Right lobe of liver (tissue), 6 donors: ENCODE measurements around the gene PPP2R5A. TPM values are rescaled to one million over a fixed set of nuclear protein-coding genes. Genes with fewer than 3 reads are reported as not detected.

Experiments used
- ATAC-seq, 4 donors: fragments of 200-7000 bp; cut with Tn5 transposase; one replicate each; pipeline ENCODE4 v1.9.1; 2020; ENCODE audit warnings: mild to moderate bottlenecking in 4 of 4, moderate library complexity in 4 of 4
- DNase-seq, 3 donors: peaks; one replicate each; pipeline ENCODE4 v3.0.0-alpha.2; 2020
- H3K27ac ChIP-seq, 3 donors: fragments of 200-600 bp; one replicate each; pipeline ENCODE4 v1.8.0; 2022
- H3K27me3 ChIP-seq, 2 donors: fragments of 200-600 bp; one replicate each; pipeline ENCODE4 v1.8.0; 2022
- H3K36me3 ChIP-seq, 4 donors: fragments of 200-600 bp; sonication (generic) in 1 of 4; one replicate each; pipeline versions ENCODE4 v1.5.1 to v1.8.0; 2017 to 2022; ENCODE audit warnings: control low read depth in 1 of 4
- H3K4me1 ChIP-seq, 4 donors: fragments of 200-600 bp; sonication (generic) in 1 of 4; one replicate each; pipeline versions ENCODE4 v1.5.1 to v1.8.0; 2017 to 2022; ENCODE audit warnings: control low read depth in 1 of 4
- H3K4me3 ChIP-seq, 3 donors: fragments of 200-600 bp; one replicate each; pipeline ENCODE4 v1.8.0; 2022
- H3K9me3 ChIP-seq, 4 donors: fragments of 200-600 bp; sonication (generic) in 1 of 4; one replicate each; pipeline versions ENCODE4 v1.5.1 to v1.8.0; 2017 to 2022; ENCODE audit warnings: control low read depth in 1 of 4
- POLR2A ChIP-seq: fragments of 450-650 bp; IDR thresholded peaks from one replicate; pipeline ENCODE4 v1.6.1; 2017; ENCODE audit warnings: antibody characterized with exemption, mild to moderate bottlenecking
- WGBS: methylation state at CpG from one replicate; pipeline ENCODE4 v1.1.6; 2018; ENCODE audit warnings: low coverage, low lambda C conversion rate; ENCODE audit not compliant: insufficient coverage; ENCODE audit errors: missing lambda C conversion rate; 5-methylcytosine and 5-hydroxymethylcytosine counted together
- intact Hi-C, 2 donors: fragments of 100-400 bp; cut with DNase I; formaldehyde crosslinking; loops; one replicate each; pipeline versions ENCODE4 v1.11.2 to v1.14.1; 2022
- total RNA-seq, 6 experiments: library from RNA; depleted of rRNA in 2 of 6; stranded (reverse); fragments of >200 nt in 2 of 6; fragmentation: NEBNext Ultra II Directional in 3 of 6; extraction: Animal tissue kit (Norgen Biotek cat#: 25700) in 3 of 6; gene quantifications; one replicate each; pipeline versions ENCODE4 v1.1.0 to v1.2.4, GENCODE V29; 2016 to 2023
- TF ChIP-seq, protein P1 (sequence below), 4 donors: fragments of 200-600 bp in 3 of 4; fragments of 450-650 bp in 1 of 4; IDR thresholded peaks; one replicate each; pipeline versions ENCODE4 v1.5.1 to v1.8.0; 2016 to 2022; ENCODE audit warnings: antibody characterized with exemption in 4 of 4, mild to moderate bottlenecking in 2 of 4
- donor health status: DM: no; HTN: yes; CAD: no.
- donor health status: DM: no; HTN: no; CAD: no.
- donor health status: DM: no; HTN: no; CAD: no.
- donor health status: DM: no; HTN: yes; CAD: no.
- donor health status: DM: no; HTN: yes; CAD: no.

The PPP2R5A gene
- total RNA-seq, 6 experiments from 2014 or later, result 28.5 to 57.2 (median 33.3) TPM

- H3K9me3 ChIP-seq, result no peaks in the 10 kb centered on the region
- H3K36me3 ChIP-seq, result no peaks in the 10 kb centered on the region
- no peak for ATAC-seq
- TF ChIP-seq, protein P1, sequence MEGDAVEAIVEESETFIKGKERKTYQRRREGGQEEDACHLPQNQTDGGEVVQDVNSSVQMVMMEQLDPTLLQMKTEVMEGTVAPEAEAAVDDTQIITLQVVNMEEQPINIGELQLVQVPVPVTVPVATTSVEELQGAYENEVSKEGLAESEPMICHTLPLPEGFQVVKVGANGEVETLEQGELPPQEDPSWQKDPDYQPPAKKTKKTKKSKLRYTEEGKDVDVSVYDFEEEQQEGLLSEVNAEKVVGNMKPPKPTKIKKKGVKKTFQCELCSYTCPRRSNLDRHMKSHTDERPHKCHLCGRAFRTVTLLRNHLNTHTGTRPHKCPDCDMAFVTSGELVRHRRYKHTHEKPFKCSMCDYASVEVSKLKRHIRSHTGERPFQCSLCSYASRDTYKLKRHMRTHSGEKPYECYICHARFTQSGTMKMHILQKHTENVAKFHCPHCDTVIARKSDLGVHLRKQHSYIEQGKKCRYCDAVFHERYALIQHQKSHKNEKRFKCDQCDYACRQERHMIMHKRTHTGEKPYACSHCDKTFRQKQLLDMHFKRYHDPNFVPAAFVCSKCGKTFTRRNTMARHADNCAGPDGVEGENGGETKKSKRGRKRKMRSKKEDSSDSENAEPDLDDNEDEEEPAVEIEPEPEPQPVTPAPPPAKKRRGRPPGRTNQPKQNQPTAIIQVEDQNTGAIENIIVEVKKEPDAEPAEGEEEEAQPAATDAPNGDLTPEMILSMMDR (IDR thresholded peaks at IDR 0.05), result no peak
- no peak for TF ChIP-seq POLR2A
- H3K27me3 ChIP-seq, result no peaks in the 10 kb centered on the region
- WGBS, result 83% methylated on average over 2 of the region's 2 CpGs
- no peak overlapping the region for H3K27ac ChIP-seq
- peaks cover 0 to 12% (median 0%) of the 10 kb centered on the region in 4 donors for H3K4me1 ChIP-seq
- intact Hi-C loops, result no loop called here
- DNase-seq, result no peak
- H3K4me3 ChIP-seq, result no peak overlapping the region
These were observed 17.8 kb upstream of the PPP2R5A start for GRCh38 chr1:212267460-212267859.

DNA sequence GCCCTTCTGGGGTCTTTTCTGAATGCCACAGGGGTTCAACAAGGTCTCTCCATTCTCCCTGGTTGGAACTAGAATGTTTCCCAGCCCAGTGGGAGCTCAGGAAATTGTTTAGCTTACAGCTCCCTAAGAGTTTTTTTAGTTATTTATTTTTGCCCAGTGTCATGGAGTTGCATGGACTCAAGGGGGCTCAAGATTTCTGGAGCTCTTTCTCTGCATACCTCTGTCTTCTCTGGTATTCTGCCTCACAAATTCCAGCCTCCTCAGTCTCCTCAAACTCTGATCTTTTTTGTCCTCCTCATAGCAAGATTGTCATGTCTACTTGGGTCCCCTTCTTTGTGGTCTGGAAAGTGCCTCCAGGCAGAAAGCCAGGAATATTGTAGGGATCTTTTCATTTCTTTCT is 15.9 kb upstream of the PPP2R5A start:
- peaks cover 0 to 12% (median 0%) of the 10 kb centered on the region in 4 donors for H3K4me1 ChIP-seq
- no peak overlapping the region for H3K4me3 ChIP-seq
- ATAC-seq (no peak), DNase-seq (no peak)
- H3K27me3 ChIP-seq, result no peaks in the 10 kb centered on the region
- no peak overlapping the region for H3K27ac ChIP-seq
- no peaks in the 10 kb centered on the region for H3K9me3 ChIP-seq
- no peaks in the 10 kb centered on the region for H3K36me3 ChIP-seq
- intact Hi-C loops, result no loop called here
- no peak for TF ChIP-seq POLR2A
- TF ChIP-seq, protein P1 (IDR thresholded peaks at IDR 0.05), result no peak

DNA sequence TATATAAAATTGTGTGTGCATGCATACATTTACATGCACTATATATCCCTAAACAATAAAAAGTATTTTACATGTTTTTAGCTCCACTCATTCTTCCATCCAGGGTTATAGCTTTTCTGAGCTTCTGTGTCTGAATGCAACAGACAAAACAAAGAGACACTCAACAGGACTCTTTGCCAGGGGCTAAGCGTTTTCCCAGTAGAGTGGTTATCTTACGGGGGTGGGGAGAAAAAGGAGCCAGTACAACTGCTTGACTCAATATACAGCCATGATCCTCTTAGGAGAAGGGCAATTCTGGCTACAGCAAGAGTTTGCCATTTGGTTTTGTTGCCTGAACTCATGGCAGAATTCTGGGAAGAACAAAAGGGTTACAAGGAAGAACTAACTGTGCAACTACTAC is 14.6 kb upstream of the PPP2R5A start:
- ATAC-seq (no peak), DNase-seq (no peak)
- Histone ChIP-seq H3K27ac (no peak overlapping the region), H3K27me3 (no peaks in the 10 kb centered on the region), H3K9me3 (no peaks in the 10 kb centered on the region), H3K36me3 (no peaks in the 10 kb centered on the region), H3K4me3 (no peak overlapping the region), H3K4me1 (peaks cover 0 to 12% (median 0%) of the 10 kb centered on the region in 4 donors)
- 100% methylated on average over 2 of the region's 2 CpGs for WGBS
- intact Hi-C loops, result no loop called here
- TF ChIP-seq POLR2A, result no peak
- TF ChIP-seq, protein P1 (IDR thresholded peaks at IDR 0.05), result no peak

DNA sequence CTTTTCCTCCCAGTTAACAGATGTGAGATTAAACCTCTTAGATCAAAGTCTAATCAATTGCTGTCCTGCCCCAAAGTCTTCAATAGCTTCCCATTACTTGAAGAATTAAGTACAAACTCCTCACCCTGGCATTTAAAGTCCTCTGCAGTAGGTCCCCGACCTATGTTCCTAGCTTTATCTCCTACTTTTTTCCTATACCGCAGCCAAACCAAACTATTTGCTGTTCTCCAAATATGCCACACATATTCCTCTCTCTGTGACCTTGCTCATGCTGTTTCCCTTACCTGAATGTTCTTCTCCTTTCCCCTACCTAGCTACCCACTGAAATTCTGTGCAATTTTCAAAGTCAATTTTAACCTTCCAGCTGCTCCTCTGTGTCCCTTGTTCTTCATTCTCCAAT is 14.0 kb upstream of the PPP2R5A start:
- Histone ChIP-seq H3K4me1 (peaks cover 0 to 12% (median 0%) of the 10 kb centered on the region in 4 donors), H3K27me3 (no peaks in the 10 kb centered on the region), H3K27ac (no peak overlapping the region), H3K36me3 (no peaks in the 10 kb centered on the region), H3K9me3 (no peaks in the 10 kb centered on the region), H3K4me3 (no peak overlapping the region)
- 28% methylated on average over 2 of the region's 2 CpGs for WGBS
- TF ChIP-seq, protein P1 (IDR thresholded peaks at IDR 0.05), result no peak
- TF ChIP-seq POLR2A, result no peak
- intact Hi-C loops, result no loop called here
- ATAC-seq (peak; percentile 42 to 74 (median 65)), DNase-seq (no peak)
